NCI-H2227 treated with DMSO at 0.1 percent for 48 hours (cell line): ENCODE measurements around the gene SOHLH2.
A peak's percentile ranks its signal among the peaks of the same experiment; 100 is the strongest.

ENCODE experiments used
- DNase-seq: peaks from one replicate; lab custom pipeline; 2025; lab: John Stamatoyannopoulos, UW

Gene SOHLH2, protein sequence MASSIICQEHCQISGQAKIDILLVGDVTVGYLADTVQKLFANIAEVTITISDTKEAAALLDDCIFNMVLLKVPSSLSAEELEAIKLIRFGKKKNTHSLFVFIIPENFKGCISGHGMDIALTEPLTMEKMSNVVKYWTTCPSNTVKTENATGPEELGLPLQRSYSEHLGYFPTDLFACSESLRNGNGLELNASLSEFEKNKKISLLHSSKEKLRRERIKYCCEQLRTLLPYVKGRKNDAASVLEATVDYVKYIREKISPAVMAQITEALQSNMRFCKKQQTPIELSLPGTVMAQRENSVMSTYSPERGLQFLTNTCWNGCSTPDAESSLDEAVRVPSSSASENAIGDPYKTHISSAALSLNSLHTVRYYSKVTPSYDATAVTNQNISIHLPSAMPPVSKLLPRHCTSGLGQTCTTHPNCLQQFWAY

DNA sequence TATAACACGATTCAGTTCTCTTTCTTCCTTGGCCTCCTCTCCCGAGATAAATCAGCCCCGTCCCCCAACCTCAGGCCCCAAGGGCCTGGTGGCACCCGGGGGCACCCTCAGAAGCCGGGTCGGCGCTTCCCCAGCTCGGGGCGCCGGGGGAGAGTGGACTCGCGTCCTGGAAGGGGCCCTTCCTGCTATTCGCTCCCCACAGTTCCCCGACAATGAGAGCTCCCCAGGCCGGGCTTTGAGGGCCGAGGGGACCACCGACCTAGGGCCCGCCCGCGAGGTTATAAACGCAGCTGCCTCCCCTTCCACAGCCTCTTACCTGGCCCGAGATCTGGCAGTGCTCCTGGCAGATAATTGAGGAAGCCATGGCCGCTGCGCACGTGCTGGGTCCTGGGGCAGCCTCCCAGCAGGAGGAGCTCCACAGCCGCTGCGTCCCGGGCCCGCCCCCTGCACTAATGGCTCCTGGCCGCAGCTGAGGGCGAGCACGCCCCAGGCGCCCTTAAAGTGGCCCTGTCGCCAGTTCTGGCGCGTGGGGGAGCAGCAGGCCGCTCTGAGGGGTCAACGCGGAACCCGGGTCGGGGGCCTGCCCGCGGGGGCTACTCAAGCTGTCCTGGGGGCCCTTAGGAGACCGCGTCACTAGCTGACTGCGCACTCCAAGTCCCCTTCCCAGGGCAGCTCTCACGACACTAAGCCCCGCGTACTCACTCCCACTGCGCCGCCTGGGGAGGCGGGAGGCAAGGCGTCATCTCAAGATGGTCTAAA is at the start of gene SOHLH2:
Gene SOHLH2 (minus strand): TSS at position 394 of the 759 bp plus-strand sequence. CDS start 30 bp downstream, at position 364.
- no peak for DNase-seq

DNA sequence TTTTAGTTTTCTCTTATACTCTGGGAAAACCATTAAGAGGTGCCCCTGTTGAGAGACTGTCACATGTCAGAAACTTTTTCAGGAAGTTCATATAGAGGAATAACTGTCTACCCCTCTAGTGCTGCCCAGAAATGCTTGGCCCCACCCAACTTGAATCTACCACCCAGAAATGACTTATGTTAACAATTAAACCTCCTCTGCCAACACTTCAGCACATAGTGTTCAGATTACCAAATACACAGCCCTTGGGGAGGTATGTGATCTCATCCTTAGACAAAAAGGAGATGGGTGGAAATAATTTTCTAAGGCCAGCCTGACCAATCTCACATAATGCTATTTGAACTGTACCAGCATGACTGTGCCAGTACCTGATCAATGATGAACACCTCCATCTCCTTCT is 47.6 kb upstream of the SOHLH2 start:
- no peak for DNase-seq

DNA sequence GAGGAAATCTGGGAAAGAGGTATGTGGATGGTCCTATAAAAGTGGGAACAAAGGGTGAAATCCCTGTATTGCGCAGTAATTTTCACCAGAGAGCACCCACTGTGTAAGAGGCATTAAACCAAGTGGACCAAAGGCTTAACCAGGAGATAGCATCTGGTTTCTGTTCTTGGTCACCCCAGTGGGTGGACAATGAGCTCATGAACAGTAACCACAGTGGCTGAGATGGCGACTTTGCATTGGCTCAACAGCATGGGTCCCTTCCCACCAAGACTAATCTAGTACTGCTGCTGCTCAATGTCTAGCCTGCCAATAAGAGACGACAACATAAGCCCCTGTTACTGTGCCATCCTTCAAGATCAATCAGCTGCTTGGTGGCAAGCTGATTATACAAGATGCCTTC is 46.7 kb upstream of the SOHLH2 start:
- DNase-seq = no peak

DNA sequence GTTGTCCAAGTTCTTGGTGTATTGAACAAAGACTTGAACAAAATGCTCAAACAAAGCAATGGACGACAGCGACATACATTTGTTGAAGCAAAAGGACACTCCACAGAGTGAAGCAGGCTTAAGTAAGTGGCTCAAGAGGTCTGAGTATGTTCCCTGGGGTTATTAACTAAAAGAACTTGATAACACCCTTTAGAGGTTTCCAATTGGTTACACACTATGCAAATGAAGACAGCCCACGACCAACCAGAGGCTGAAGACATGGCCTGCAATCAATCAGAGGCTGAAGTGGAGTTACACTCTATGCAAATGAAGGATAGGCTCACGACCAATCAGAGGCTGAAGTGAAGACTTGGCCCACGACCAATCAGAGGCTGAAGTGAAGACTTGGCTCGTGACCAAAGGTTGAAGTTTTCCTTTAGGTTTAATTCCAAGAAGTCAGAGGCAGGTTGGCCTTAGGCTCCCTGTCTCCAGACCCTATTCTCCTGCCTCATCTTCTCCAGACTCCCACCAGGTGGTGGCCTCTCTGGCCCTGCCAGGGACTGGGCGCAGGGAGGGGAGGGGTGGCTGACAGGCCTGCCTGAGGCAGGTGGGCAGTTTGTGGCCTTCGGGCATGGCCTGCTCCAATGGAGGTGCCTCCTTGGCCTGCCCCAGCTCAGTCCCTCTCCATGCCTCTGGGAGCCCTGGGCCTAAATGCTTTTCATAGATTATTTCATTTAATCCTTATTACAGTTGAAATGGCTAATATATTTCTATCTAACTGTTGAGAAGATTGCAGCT is 45.2 kb upstream of the SOHLH2 start:
- no peak for DNase-seq

DNA sequence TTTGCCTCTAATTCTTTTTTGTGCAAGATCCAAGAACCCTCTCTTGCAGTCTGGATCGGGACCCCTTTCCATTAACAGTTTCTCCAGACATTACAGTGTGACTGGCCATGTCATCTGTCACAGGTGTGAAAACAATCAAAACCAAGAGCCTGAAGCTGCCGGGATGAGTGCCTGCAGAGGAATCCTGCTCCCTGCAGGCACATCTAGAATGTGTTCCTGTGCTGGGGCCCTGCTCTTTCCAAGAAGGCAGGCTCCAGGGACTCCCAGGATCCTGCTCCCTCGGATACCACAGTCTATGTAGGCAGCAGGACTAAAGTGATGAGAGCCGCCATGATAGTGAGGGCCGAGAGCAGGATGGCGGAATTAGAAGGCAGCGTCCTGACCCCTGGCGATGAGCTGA is 44.5 kb upstream of the SOHLH2 start:
- DNase-seq = no peak

DNA sequence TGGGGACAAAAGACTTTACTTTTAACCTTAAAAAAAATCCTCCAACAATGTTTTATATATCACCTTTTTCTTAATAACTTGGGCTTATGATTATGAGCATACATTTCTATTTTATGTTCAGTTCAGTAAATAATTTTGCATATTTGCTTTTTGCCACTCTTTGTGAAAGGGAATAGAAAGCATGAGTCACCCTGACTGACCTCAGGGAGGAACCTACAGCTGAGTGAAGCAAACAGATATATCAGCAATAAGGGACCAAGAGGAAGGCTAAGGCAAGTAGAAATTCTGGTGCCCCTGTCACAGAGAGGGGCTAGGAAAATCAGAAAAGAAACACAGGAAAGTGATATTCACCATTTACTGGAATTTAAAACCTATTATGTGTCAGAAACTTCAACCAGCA is 37.2 kb upstream of the SOHLH2 start:
- DNase-seq = no peak

DNA sequence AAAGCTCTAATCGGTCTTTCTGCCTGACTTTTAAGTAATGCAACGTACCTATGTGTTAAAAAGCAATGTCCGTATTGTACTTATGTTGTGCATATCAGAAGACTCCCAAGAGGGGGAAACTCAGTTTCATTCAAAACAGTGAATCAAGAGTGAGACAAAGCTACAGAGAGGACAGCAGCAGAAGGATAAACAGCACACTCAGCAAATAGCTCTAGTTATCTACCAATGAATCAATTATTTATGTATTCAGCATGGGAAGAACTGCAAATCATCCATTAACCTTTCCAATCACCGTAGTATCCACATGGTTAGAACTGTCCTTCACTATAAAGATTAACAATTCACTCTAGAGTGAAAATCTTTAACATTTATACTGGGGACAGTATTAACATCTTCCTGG is 36.7 kb upstream of the SOHLH2 start:
- DNase-seq = no peak

DNA sequence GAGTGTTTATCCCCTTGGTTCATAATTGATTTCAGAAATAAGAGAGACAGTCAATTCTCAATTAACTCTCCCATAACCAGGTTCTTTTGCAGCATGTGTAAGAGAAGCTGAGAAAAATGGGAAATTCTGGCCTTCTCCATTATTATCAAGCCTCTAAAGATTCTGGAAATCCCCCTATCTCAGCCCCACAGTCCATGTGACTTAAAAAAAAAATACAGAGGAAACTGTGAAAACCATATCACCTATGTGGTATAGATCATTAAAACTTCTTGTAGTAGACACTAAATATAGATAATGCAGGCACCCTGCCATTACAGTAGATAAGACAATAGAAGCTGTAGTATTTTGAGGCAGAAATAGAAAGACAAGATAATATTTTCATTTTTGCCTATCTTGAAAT is 34.3 kb upstream of the SOHLH2 start:
- DNase-seq = no peak

DNA sequence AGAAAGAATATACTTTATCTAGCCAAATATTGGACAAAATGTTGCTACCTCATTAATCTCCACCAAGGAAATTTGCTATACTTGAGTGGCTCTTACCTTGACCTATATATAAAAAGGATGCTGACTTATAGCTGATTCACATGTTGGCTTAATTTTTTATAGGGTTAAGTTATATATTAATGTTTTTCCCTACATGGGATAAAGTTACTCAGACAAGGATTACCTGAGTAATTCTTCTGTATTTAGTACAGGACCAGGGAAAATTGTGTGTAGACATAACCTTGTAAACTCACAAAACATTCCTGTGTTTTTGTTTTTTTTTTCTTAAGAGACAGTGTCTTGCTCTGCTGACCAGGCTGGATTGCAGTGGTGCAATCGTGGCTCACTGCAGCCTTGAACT is 30.6 kb upstream of the SOHLH2 start:
- DNase-seq = no peak

DNA sequence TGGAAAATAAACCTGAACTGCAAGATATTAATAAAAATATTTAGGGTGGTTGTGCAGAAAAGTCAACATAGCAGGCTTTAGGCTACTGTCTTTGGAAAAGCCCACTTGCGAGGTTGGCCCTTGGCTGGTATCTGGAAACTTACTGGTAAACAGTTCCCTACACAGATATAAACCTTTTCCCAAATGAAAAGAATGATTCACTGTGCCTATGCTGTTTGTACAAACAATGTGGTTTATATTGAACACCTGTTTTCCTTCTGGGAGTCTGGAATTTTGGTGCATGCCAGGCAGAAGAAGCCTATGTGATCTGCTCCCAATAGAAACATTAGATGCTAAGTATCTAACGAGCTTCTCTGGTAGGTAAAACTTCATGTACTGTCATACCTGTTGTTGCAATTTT is 29.7 kb upstream of the SOHLH2 start:
- DNase-seq = no peak

DNA sequence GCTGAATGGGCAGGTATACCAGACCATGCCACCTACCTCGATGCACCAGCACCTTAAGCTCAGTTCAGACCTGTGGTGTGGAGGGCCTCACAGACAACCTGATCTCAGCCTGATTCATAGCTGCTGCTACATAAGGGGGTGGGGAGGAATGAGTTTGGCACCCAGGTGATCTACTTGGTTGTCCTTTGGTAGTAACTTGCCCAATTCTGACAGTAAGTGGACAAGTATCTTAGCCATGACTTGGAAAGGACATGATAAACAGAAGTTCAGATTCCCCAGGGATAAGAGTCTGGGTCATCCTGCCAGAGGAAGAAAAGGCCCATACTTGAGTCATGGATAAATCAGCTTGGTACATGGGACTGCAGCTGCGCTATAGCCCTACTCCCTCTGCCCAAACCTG is 28.4 kb upstream of the SOHLH2 start:
- no peak for DNase-seq

DNA sequence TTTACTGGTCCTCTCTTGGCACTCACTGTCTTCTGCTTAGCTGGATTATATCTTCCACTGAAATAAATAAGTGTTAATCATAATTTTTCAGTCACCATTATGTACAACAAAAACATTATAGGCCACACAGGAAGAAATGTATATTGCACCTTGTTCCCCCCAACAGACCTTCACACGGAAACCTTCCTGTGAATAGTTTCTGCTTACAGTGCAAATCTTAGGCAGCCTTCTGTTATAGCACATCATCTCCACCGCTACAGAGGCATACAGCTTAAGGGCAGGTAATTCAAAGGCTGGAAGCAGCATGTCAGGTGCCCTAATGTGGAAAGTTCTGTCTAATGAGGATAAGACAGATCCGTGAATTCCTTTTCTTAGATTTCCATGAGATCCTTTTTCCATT is 16.9 kb upstream of the SOHLH2 start:
- DNase-seq = no peak

DNA sequence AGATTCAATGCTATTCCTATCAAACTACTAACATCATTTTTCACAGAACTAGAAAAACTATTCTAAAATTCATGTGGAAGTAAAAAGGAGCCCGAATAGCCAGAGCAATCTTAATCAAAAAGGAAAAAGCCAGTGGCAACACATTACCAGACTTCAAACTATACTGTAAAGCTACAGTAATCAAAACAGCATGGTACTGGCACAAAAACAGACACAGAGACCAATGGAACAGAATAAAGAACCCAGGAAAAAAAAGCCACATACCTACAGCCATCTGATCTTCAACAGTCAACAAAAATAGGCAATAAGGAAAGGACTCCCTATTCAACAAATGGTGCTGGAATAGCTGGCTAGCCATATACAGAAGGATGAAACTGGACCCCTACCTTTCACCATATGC is 10.4 kb upstream of the SOHLH2 start:
- DNase-seq = no peak

DNA sequence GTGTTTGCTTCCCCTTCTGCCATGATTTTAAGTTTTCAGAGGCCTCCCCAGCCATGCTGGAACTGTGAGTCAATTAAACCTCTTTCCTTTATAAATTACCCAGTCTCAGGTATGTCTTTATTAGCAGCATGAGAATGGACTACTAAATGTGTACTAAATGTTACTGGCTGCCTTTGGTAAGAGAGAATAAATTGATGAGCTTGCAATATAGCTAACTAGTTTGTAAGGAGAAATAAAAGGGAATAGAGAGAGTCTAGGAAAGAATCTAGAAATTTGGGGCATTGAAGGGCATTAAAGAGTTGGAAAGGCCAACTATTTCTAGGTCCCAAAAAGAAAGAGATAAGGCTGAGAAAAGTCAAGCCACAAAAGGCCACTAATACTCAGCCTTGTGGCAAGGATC is 5.5 kb upstream of the SOHLH2 start:
- DNase-seq = no peak

DNA sequence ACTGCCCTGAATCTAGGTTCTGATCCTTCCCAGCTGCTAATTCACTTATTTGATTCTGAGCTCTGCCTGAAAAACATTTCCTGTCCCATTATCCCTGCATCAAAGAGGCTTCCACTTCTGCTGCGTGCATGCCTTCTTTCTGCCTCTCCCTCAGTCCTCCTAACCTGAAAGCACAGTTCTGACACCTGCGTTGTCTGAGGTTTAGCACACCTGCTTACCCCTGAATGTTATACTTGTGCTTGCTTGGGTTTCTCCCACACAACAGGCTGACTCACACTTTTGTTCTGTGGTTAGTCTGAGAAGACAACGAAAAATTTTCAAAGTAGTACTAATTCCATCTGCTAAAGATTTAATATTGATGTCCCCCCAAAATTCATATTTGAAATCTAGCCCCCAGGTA is 3.1 kb upstream of the SOHLH2 start:
- no peak for DNase-seq

DNA sequence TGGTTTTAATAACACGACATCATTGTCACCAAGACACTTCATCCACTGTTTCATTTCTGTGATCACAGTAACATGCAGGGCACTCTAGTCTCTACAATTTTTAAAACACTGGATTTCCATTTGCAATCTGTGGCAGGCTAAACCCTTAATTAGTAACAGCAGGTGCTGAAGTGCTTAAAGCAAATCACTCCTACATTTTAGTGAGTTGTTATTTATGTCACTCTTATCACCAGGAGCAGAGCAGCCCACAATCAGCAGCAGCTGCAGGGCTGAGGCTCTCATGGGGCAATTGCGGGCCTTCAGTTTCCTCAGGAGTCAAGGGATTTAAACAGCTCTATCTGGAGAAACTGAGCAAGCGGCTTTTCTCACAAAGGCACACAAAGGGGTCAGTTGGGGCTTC is 1.6 kb downstream of the SOHLH2 start:
- DNase-seq = peak; percentile 69

DNA sequence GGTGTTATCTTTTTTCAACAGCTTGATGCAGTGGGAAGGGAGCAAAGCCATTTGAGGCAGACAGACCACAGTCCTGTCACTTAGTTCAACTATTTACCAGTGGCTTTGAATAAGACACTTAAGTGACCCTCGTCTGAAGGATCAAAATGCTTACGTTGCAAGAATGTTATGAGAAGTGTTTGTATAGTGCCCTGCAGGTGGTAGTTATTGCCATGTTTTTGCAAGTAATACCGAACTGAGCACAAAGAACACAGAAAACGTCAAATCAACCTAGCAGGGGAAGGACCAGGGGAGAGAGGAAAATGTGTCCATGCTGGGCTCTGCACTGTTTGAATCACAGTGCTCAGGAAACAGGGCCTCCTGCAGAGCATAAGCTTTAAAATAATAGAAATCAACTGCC is 2.8 kb downstream of the SOHLH2 start:
- DNase-seq = peak; percentile 39

DNA sequence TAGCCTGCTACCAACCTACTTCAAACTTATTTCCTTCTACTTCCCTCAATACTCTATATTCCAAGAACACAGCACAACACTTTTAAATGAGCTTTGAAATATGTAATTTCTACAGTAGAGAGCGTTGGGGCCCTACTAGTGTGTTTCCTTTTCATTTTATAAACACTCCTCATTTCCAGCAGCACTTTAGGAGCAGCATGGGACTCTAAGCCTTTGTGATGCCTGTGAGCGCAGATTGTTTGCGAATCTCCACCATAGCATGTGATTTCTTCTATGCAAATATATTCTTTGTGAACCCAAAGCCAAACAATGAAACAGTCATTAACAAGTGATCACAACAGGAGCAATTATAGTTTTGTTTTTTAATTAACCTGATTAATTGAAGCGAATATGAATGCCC is 3.6 kb downstream of the SOHLH2 start:
- no peak for DNase-seq

DNA sequence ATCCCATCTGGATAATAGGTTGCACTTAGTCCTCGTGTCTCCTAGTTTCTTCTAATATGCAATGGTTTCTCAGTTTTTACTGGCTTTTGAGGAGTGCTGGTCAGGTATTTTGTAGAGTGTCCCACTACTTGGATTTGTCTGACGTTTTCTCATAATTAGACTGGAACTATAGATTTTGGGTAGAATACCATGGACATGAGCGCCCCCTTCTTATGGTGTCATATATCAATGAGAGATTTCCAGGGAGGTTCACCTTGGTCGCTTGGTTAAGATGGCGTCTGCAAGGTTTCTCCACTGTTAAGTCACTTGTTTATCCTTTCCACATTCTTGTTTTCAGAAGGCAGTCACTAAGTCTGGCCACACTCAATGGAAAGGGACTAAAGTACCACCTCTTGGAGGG is 6.7 kb downstream of the SOHLH2 start:
- DNase-seq = no peak

DNA sequence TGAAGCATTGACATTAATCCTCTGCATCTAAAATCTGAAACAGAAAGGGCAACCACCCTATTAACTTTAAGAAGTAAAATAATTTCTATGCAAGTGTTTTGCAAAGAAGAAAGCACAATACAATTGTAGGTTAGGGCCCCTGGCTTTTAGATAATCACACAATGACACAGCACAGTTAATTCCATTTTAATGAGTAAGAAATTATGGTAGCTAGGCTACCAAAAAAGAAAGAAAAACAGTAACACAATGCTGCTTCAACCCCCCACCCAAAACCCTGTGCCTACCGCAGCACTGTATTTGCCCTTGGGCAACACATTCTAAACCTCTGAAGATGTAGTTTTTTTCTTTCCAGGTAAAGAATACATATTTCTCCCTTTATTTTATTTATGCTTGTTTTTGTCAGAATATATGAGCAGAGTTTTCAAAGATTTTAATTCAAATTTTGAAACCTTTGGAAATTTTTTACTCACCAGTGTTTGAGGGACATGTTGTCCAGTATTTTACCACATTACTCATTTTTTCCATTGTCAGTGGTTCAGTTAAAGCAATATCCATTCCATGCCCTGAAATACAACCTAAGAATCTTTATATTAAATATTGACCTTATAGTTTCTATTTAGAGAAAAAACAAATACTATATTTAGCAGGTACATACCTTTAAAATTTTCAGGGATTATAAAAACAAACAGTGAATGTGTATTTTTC is 21.1 kb downstream of the SOHLH2 start:
- no peak for DNase-seq

DNA sequence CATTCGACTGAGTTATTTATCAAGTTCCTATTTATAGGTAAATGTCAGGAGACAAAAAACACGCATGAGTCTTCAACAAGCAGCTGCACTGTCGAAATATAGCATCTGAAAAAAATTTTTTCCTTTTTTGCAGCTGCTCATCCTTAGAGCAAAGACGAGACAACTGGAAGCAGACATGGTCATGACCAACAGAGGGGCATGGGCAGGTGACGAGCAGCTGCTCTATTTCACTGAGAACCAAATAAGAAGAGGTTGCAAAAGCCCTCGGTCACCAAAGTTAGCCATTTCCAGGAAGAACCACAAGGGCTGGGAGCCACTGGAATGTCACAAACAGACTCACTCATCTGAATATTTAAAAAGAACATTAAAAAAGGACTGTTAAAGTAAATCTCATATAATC is 22.2 kb downstream of the SOHLH2 start:
- no peak for DNase-seq

DNA sequence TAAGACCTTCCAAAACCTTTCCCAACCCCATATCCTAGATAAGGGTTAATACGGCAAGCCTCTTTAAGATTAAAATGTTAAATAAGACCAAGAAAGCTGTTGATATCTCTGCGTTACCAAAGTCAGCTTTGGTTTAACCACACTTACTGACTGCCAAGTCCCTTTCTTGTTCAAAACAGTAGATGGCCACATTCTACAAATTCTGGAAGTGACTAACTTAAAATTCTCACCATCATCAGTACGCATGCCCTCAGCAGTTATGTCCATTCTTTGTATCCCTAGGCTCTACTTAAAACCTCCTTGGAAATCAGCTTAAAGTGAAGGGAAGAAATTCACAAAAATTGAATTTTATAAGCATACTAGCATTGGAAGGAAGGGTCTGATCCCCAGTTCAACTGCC is 23.6 kb downstream of the SOHLH2 start:
- no peak for DNase-seq
